HL-60 (cell line): ENCODE measurements around the gene INVS.

Experiments used
- REST ChIP-seq: IDR thresholded peaks from 2 replicates; pipeline ENCODE4 v1.6.1; 2012; ENCODE audit warnings: low read depth; ENCODE audit not compliant: insufficient replicate concordance
- TF ChIP-seq, protein P1 (sequence below): IDR thresholded peaks from one replicate; pipeline ENCODE4 v1.5.1; 2011; ENCODE audit warnings: low read length, control low read depth, inconsistent platforms; ENCODE audit not compliant: insufficient read depth

DNA sequence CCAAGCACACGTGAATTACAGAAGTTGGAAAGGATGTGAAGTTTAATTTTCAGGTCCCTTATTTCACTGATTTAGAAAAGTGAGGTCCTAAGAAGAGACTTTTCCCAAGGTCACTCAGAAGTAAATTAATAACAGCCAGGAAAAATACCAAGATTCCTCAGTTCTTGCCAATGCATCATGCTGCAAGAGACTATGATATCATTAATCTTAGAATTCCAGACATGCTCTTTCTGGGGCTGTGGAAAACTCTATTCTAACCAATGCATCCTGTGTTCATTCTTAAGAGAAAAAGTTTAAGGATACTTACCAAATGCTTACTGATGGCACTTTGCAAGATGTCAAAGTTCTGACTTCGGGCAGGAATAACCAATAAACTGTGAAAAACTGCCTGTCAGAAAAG lies 210.9 kb downstream of the INVS start:
- TF ChIP-seq, protein P1, sequence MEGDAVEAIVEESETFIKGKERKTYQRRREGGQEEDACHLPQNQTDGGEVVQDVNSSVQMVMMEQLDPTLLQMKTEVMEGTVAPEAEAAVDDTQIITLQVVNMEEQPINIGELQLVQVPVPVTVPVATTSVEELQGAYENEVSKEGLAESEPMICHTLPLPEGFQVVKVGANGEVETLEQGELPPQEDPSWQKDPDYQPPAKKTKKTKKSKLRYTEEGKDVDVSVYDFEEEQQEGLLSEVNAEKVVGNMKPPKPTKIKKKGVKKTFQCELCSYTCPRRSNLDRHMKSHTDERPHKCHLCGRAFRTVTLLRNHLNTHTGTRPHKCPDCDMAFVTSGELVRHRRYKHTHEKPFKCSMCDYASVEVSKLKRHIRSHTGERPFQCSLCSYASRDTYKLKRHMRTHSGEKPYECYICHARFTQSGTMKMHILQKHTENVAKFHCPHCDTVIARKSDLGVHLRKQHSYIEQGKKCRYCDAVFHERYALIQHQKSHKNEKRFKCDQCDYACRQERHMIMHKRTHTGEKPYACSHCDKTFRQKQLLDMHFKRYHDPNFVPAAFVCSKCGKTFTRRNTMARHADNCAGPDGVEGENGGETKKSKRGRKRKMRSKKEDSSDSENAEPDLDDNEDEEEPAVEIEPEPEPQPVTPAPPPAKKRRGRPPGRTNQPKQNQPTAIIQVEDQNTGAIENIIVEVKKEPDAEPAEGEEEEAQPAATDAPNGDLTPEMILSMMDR, result no peak
- TF ChIP-seq REST, result no peak
